HL-60 (cell line): ENCODE measurements around the gene CEACAM5.

Experiments
- DNase-seq, 2 experiments: peaks; one replicate each; pipeline ENCODE4 v3.0.0-alpha.2; 2010 to 2020; ENCODE audit warnings: low read depth in 1 of 2, low spot score in 1 of 2
- H3K27ac ChIP-seq: fragments of 250-450 bp; sonication (Bioruptor Pico); replicated peaks from 2 replicates; pipeline ENCODE4 v1.5.1; 2020; ENCODE audit warnings: mild to moderate bottlenecking, moderate library complexity
- H3K27me3 ChIP-seq: fragments of 250-450 bp; sonication (Bioruptor Pico); 2 replicates; pipeline ENCODE4 v1.5.1; 2021; ENCODE audit warnings: mild to moderate bottlenecking, moderate library complexity; ENCODE audit not compliant: insufficient read depth, poor library complexity, severe bottlenecking
- H3K4me3 ChIP-seq: replicated peaks from 2 replicates; pipeline ENCODE4 v1.5.1; 2011; ENCODE audit warnings: mild to moderate bottlenecking, control low read depth, low read length; ENCODE audit not compliant: insufficient read depth
- CTCF ChIP-seq: IDR thresholded peaks from one replicate; pipeline ENCODE4 v1.5.1; 2011; ENCODE audit warnings: low read length, control low read depth, inconsistent platforms; ENCODE audit not compliant: insufficient read depth
- GABPA ChIP-seq: IDR thresholded peaks from 2 replicates; pipeline ENCODE4 v1.6.1; 2012; ENCODE audit warnings: low read depth
- POLR2AphosphoS5 ChIP-seq: IDR thresholded peaks from 2 replicates; pipeline ENCODE4 v1.6.1; 2012; ENCODE audit warnings: low read depth
- REST ChIP-seq: IDR thresholded peaks from 2 replicates; pipeline ENCODE4 v1.6.1; 2012; ENCODE audit warnings: low read depth; ENCODE audit not compliant: insufficient replicate concordance
- SPI1 ChIP-seq: IDR thresholded peaks from 2 replicates; pipeline ENCODE4 v1.6.1; 2012; ENCODE audit warnings: low read depth, mild to moderate bottlenecking, borderline replicate concordance

Gene CEACAM5

DNA sequence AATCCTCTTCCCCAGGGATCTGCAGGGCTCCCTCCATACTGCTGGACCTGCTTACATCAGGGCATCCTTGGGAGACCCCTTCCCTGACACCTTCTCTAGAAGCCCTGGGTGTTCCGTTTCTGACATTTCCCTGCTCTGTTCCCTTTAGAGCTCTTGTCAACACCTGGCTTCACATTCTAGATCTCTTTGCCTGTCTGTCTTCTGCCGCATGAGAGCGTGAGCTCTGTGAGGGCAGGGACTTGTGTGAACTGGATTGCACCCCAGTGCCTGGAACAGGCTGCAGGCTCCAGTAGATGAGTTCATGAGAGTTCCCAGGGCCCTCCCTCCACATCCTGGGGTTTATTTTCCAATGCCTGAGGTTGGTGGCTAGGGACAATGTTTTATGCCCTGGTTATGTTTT lies 21.0 kb upstream of the CEACAM5 start:
- no peak overlapping the region for H3K27ac ChIP-seq
- no peak for TF ChIP-seq REST
- TF ChIP-seq GABPA, result no peak
- TF ChIP-seq SPI1, result no peak
- no peak for TF ChIP-seq POLR2AphosphoS5
- TF ChIP-seq CTCF, result no peak
- no peak overlapping the region for H3K4me3 ChIP-seq
- H3K27me3 ChIP-seq, result peaks cover 3% of the 10 kb centered on the region
- no peak for DNase-seq

GRCh38 chr19:41688098-41688497 lies 20.3 kb upstream of the CEACAM5 start, which contains the start of gene CEACAM7:
Gene CEACAM7, minus strand, starts transcription at chr19:41688270. Its CDS starts 105 bp downstream, at chr19:41688165.
- Histone ChIP-seq H3K27me3 (peaks cover 3% of the 10 kb centered on the region), H3K4me3 (no peak within 1 kb of the TSS), H3K27ac (no peak within 1 kb of the TSS)
- TF ChIP-seq SPI1, result no peak
- no peak for TF ChIP-seq REST
- no peak for TF ChIP-seq POLR2AphosphoS5
- no peak for TF ChIP-seq GABPA
- TF ChIP-seq CTCF, result no peak
- no peak for DNase-seq

DNA sequence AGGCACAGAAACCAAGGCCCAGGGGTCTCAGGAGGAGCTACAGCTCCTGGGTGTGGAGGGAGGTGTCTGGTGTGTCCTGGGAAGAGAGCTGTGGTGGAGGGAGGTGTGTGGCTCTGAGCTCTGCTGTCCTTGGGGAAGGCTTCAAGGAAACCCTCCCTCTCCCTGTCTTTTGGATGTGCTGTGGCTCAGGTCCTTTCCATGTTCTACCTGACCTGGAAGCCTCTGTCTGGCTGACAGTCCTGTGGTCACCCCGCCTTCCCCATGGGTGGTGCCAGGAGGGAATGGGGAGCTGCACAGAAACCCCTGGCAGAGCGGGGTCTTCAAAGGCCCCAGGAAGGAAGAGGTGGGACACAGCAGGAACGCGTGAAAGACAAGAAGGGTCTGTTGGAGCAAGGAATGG lies 19.7 kb upstream of the CEACAM5 start:
- no peak overlapping the region for H3K27ac ChIP-seq
- no peak overlapping the region for H3K4me3 ChIP-seq
- no peak for DNase-seq
- TF ChIP-seq GABPA (no peak), REST (no peak), POLR2AphosphoS5 (no peak), CTCF (no peak), SPI1 (no peak)
- peaks cover 3% of the 10 kb centered on the region for H3K27me3 ChIP-seq
